Measurements from ENCODE around the gene CACNA1H. TPM values are rescaled to one million over a fixed set of nuclear protein-coding genes. Genes with fewer than 3 reads are reported as not detected.

The CACNA1H gene
- polyA plus RNA-seq, 1 donor from 2014 or later, result not detected

- no peaks in the 10 kb centered on the region for H3K9me3 Mint-ChIP-seq
These were observed 14.6 kb downstream of the CACNA1H start for GRCh38 chr16:1167276-1168107.

GRCh38 chr16:1168837-1169236 lies 15.9 kb downstream of the CACNA1H start:
- peaks cover 2% of the 10 kb centered on the region for H3K27me3 Mint-ChIP-seq
- no peaks in the 10 kb centered on the region for H3K9me3 Mint-ChIP-seq
- H3K4me3 Mint-ChIP-seq, result no peak overlapping the region
- H3K36me3 Mint-ChIP-seq, result no peaks in the 10 kb centered on the region
- H3K27ac Mint-ChIP-seq, result no peak overlapping the region
- no peaks in the 10 kb centered on the region for H3K4me1 Mint-ChIP-seq

More at GRCh38 chr16:1167276-1168107, 14.6 kb downstream of the CACNA1H start:
- no peak overlapping the region for H3K4me3 Mint-ChIP-seq
- no peaks in the 10 kb centered on the region for H3K27me3 Mint-ChIP-seq
- no peak overlapping the region for H3K27ac Mint-ChIP-seq
- no peaks in the 10 kb centered on the region for H3K4me1 Mint-ChIP-seq
- H3K36me3 Mint-ChIP-seq, result no peaks in the 10 kb centered on the region

GRCh38 chr16:1169285-1170075 lies 16.6 kb downstream of the CACNA1H start:
- Mint-ChIP-seq H3K27ac (no peak overlapping the region), H3K9me3 (no peaks in the 10 kb centered on the region), H3K4me3 (no peak overlapping the region), H3K4me1 (no peaks in the 10 kb centered on the region), H3K36me3 (no peaks in the 10 kb centered on the region), H3K27me3 (peaks cover 2% of the 10 kb centered on the region)

- H3K9me3 Mint-ChIP-seq, result no peaks in the 10 kb centered on the region
- H3K4me1 Mint-ChIP-seq, result no peaks in the 10 kb centered on the region
- no peak overlapping the region for H3K27ac Mint-ChIP-seq
- H3K4me3 Mint-ChIP-seq, result no peak overlapping the region
- H3K27me3 Mint-ChIP-seq, result peaks cover 2% of the 10 kb centered on the region
- no peaks in the 10 kb centered on the region for H3K36me3 Mint-ChIP-seq
These were observed 17.1 kb downstream of the CACNA1H start for GRCh38 chr16:1170076-1170418.

GRCh38 chr16:1171001-1171400 lies 18.1 kb downstream of the CACNA1H start:
- Mint-ChIP-seq H3K4me1 (no peaks in the 10 kb centered on the region), H3K27me3 (peaks cover 2% of the 10 kb centered on the region), H3K36me3 (no peaks in the 10 kb centered on the region), H3K4me3 (no peak overlapping the region), H3K27ac (no peak overlapping the region), H3K9me3 (no peaks in the 10 kb centered on the region)

GRCh38 chr16:1171854-1172428 lies 19.0 kb downstream of the CACNA1H start:
- Mint-ChIP-seq H3K27ac (no peak overlapping the region), H3K9me3 (no peaks in the 10 kb centered on the region), H3K36me3 (no peaks in the 10 kb centered on the region), H3K4me1 (no peaks in the 10 kb centered on the region), H3K4me3 (no peak overlapping the region), H3K27me3 (peaks cover 2% of the 10 kb centered on the region)

- Mint-ChIP-seq H3K9me3 (no peaks in the 10 kb centered on the region), H3K4me1 (no peaks in the 10 kb centered on the region), H3K27me3 (peaks cover 2% of the 10 kb centered on the region), H3K4me3 (no peak overlapping the region), H3K36me3 (no peaks in the 10 kb centered on the region), H3K27ac (no peak overlapping the region)
These were observed 19.7 kb downstream of the CACNA1H start for GRCh38 chr16:1172651-1173050.

GRCh38 chr16:1173788-1174451 lies 21.0 kb downstream of the CACNA1H start:
- H3K9me3 Mint-ChIP-seq, result no peaks in the 10 kb centered on the region
- H3K27ac Mint-ChIP-seq, result no peak overlapping the region
- H3K27me3 Mint-ChIP-seq, result peaks cover 2% of the 10 kb centered on the region
- no peak overlapping the region for H3K4me3 Mint-ChIP-seq
- H3K4me1 Mint-ChIP-seq, result no peaks in the 10 kb centered on the region
- H3K36me3 Mint-ChIP-seq, result no peaks in the 10 kb centered on the region

- H3K36me3 Mint-ChIP-seq, result no peaks in the 10 kb centered on the region
- no peak overlapping the region for H3K27ac Mint-ChIP-seq
- no peaks in the 10 kb centered on the region for H3K4me1 Mint-ChIP-seq
- H3K27me3 Mint-ChIP-seq, result peaks cover 2% of the 10 kb centered on the region
- no peaks in the 10 kb centered on the region for H3K9me3 Mint-ChIP-seq
- H3K4me3 Mint-ChIP-seq, result no peak overlapping the region
These were observed 21.8 kb downstream of the CACNA1H start for GRCh38 chr16:1174477-1175357.

- H3K36me3 Mint-ChIP-seq, result no peaks in the 10 kb centered on the region
- H3K27ac Mint-ChIP-seq, result no peak overlapping the region
- H3K4me3 Mint-ChIP-seq, result no peak overlapping the region
- H3K9me3 Mint-ChIP-seq, result no peaks in the 10 kb centered on the region
- no peaks in the 10 kb centered on the region for H3K4me1 Mint-ChIP-seq
- H3K27me3 Mint-ChIP-seq, result peaks cover 2% of the 10 kb centered on the region
These were observed 22.8 kb downstream of the CACNA1H start for GRCh38 chr16:1175566-1176279.

GRCh38 chr16:1176280-1176897 lies 23.5 kb downstream of the CACNA1H start:
- Mint-ChIP-seq H3K36me3 (no peaks in the 10 kb centered on the region), H3K9me3 (no peaks in the 10 kb centered on the region), H3K4me1 (no peaks in the 10 kb centered on the region), H3K4me3 (no peak overlapping the region), H3K27me3 (peaks cover 2% of the 10 kb centered on the region), H3K27ac (no peak overlapping the region)

GRCh38 chr16:1177053-1177452 lies 24.1 kb downstream of the CACNA1H start:
- H3K4me3 Mint-ChIP-seq, result no peak overlapping the region
- H3K4me1 Mint-ChIP-seq, result no peaks in the 10 kb centered on the region
- no peak overlapping the region for H3K27ac Mint-ChIP-seq
- no peaks in the 10 kb centered on the region for H3K9me3 Mint-ChIP-seq
- H3K36me3 Mint-ChIP-seq, result no peaks in the 10 kb centered on the region
- H3K27me3 Mint-ChIP-seq, result peaks cover 2% of the 10 kb centered on the region

- Mint-ChIP-seq H3K27me3 (peaks cover 2% of the 10 kb centered on the region), H3K4me1 (no peaks in the 10 kb centered on the region), H3K9me3 (no peaks in the 10 kb centered on the region), H3K27ac (no peak overlapping the region), H3K36me3 (no peaks in the 10 kb centered on the region), H3K4me3 (no peak overlapping the region)
These were observed 24.8 kb downstream of the CACNA1H start for GRCh38 chr16:1177750-1178149.
